Measurements from ENCODE around the gene YIF1A.

GRCh38 chr11:66333896-66334604 is 45.1 kb upstream of the YIF1A start:
- no peak for TF ChIP-seq CTCF (IDR thresholded peaks at IDR 0.05; ENCODE audit: extremely low read depth in 1 of 2, insufficient read depth in 1 of 2, low read depth in 1 of 2, low read length in 2 of 2)
- TF ChIP-seq FOS (IDR thresholded peaks at IDR 0.05; ENCODE audit: borderline replicate concordance, insufficient read depth, low read length), result no peak
- TF ChIP-seq POLR2AphosphoS5 (IDR thresholded peaks at IDR 0.05; ENCODE audit: insufficient read depth, low read depth, low read length), result no peak
- no peak for TF ChIP-seq POLR2A (IDR thresholded peaks at IDR 0.05; ENCODE audit: low read depth, low read length)
- no peak for TF ChIP-seq JUN (IDR thresholded peaks at IDR 0.05; ENCODE audit: borderline replicate concordance, insufficient read depth, insufficient read length, low read depth)
- TF ChIP-seq EZH2 (IDR thresholded peaks at IDR 0.05; ENCODE audit: borderline replicate concordance, low read depth, low read length, severe bottlenecking), result no peak
